ENCODE measurements around the gene MSMB.
"Not testable (repeated sequence)": the region's sequence is repeated elsewhere in the genome, so short reads cannot be mapped to it uniquely, and the experiment has no call there.

MSMB gene

DNA sequence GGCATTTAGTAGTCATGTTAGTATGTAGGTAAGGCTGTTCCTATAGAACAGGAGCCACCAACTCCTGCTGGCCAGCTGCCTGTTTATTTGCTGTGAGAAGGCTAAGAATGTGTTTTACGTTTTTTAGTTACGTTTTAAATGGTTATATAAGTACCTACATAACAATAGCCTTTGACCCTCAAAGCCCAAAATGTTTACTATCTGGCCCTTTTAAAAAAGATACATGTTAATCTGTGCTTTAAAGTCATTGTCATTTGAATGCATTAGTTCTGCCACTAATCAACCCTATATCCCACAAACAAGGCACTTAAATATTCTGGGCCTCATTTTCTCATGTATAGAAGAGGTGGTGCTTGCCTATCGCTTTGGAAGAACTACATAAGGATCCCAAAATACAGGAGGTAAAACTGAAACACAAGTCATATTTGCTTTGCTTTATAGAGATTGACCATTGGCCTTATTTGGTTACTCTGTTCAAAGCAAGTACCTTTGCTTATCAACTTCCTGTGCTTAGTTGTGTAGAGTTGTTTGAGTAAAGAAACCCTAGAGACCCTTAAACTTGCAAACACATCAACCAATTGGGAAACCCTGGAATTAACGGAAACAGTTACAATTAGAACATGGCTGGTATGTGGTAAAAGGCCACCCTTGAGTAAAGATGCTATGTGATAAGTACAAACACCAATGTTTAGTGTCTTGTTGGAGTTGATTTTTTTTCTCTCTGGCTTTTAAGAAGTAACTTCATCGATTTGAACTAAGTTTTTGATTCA lies 47.9 kb downstream of the MSMB start:
- no peak overlapping the region for H3K27ac Mint-ChIP-seq
- H3K36me3 Mint-ChIP-seq (ENCODE audit: low read depth): peaks cover 61% of the 10 kb centered on the region
- H3K27me3 Mint-ChIP-seq (ENCODE audit: low read depth): no peaks in the 10 kb centered on the region
- TF ChIP-seq, protein P1, sequence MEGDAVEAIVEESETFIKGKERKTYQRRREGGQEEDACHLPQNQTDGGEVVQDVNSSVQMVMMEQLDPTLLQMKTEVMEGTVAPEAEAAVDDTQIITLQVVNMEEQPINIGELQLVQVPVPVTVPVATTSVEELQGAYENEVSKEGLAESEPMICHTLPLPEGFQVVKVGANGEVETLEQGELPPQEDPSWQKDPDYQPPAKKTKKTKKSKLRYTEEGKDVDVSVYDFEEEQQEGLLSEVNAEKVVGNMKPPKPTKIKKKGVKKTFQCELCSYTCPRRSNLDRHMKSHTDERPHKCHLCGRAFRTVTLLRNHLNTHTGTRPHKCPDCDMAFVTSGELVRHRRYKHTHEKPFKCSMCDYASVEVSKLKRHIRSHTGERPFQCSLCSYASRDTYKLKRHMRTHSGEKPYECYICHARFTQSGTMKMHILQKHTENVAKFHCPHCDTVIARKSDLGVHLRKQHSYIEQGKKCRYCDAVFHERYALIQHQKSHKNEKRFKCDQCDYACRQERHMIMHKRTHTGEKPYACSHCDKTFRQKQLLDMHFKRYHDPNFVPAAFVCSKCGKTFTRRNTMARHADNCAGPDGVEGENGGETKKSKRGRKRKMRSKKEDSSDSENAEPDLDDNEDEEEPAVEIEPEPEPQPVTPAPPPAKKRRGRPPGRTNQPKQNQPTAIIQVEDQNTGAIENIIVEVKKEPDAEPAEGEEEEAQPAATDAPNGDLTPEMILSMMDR (IDR thresholded peaks at IDR 0.05; ENCODE audit: unreplicated experiment in 3 of 3): no peak
- H3K4me3 Mint-ChIP-seq: no peak overlapping the region
- H3K9me3 Mint-ChIP-seq: no peaks in the 10 kb centered on the region
- no peaks in the 10 kb centered on the region for H3K4me1 Mint-ChIP-seq

DNA sequence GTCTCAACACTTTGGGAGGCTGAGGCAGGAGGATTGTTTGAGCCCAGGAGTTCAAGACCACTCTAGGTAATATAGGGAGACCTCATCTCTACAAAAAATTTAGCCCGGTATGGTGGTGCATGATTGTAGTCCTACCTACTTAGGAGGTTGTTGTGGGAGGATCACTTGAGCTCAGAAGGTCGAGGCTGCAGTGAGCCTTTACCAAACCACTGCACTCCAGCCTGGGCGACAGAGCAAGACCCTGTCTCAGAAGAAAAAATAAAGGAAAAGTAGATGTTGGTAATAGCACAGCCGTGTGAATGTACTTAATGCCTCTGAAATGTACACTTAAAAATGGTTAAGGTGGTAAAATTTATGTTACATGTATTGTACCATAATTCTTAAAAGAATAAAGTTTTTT lies 48.5 kb downstream of the MSMB start:
- Mint-ChIP-seq H3K27ac (no peak overlapping the region), H3K36me3 (ENCODE audit: low read depth) (peaks cover 63% of the 10 kb centered on the region), H3K27me3 (ENCODE audit: low read depth) (no peaks in the 10 kb centered on the region), H3K4me1 (no peaks in the 10 kb centered on the region), H3K4me3 (no peak overlapping the region), H3K9me3 (no peaks in the 10 kb centered on the region)
- TF ChIP-seq, protein P1 (IDR thresholded peaks at IDR 0.05; ENCODE audit: unreplicated experiment in 3 of 3): no peak

DNA sequence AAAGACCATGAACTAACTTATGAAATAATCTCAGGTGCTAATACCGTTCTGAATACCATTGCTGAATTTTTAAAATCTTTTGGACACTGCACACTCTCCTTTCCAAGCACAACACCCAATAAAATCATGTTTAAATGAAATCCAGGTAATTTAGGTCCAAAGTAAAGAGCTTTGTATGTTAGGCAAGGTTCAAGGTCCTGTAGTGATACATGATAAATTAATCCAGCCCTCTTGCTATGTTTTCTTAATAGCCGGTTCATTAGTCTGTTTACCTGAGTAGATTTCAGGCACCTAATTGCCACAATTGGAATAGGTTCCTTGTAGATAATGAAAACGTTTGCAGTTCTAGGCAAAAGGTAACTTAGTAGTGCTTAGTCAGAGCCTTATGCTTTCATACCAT lies 60.5 kb downstream of the MSMB start:
- H3K4me1 Mint-ChIP-seq; H3K4me3 Mint-ChIP-seq; H3K9me3 Mint-ChIP-seq; H3K27me3 Mint-ChIP-seq (ENCODE audit: low read depth): not testable (repeated sequence)
- Mint-ChIP-seq H3K36me3 (ENCODE audit: low read depth) (peaks cover 32% of the 10 kb centered on the region), H3K27ac (peak overlapping the region; percentile 57 to 74 (median 63))

DNA sequence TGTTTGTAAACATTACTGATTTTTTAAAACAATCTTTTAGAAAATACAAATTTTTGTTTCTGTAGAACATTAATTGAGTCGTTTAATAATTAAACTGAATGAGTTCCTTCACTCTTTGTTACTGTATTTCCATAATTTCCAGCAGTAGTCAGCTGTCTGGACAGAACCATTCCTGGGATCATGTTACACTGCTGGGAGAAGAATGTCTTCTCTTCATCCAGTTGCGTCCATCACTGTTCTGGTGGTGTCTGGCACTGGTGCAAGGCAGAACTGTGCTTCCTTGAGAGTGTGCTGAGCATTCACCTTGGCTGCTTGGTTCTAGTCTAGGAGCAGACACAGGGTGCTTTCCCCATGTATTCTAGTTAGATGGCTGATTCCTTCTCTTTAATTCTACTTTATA lies 61.6 kb downstream of the MSMB start:
- not testable (repeated sequence) for H3K27me3 Mint-ChIP-seq (ENCODE audit: low read depth); H3K9me3 Mint-ChIP-seq; H3K4me1 Mint-ChIP-seq
- H3K27ac Mint-ChIP-seq: peak overlapping the region; percentile 67 to 77 (median 70)
- H3K4me3 Mint-ChIP-seq: peak overlapping the region in 1 of 3 experiments; percentile 19
- H3K36me3 Mint-ChIP-seq (ENCODE audit: low read depth): peaks cover 29% of the 10 kb centered on the region

DNA sequence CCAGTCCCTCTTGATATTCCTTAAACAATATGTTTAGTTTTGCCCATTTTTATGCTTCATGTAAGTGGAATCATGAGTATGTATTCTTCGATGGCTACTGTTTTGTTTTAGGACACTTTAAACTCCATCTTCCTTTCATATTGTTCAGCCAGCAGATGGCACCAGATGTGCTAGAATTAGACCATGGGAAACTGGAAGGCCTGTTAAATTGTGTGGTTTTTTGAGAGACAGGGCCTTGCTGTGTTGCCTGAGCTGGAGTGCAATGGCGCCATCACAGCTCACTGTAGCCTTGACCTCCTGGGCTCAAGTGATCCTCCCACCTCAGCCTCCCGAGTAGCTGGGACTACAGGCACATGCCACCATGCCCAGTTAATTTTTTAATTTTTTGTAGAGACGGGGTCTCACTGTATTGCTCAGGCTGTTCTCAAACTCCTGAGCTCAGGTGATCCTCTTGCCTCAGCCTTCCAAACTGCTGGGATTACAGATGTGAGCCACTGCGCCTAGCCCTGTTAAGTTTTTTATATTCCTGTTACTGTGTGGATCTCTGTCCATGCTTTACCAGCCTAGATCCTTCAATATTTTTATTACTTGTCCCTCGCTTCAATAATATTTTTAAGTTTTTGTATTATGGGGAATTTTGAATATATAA lies 62.4 kb downstream of the MSMB start:
- not testable (repeated sequence) for H3K4me1 Mint-ChIP-seq; H3K27me3 Mint-ChIP-seq (ENCODE audit: low read depth); H3K4me3 Mint-ChIP-seq; H3K9me3 Mint-ChIP-seq
- peaks cover 30% of the 10 kb centered on the region for H3K36me3 Mint-ChIP-seq (ENCODE audit: low read depth)
- peak overlapping the region; percentile 43 to 67 (median 57) for H3K27ac Mint-ChIP-seq
- TF ChIP-seq, protein P1 (IDR thresholded peaks at IDR 0.05; ENCODE audit: unreplicated experiment in 3 of 3): peak; percentile 30 to 53 (median 36)
